ENCODE results near the gene PPP1R10. TPM values are rescaled to one million over a fixed set of nuclear protein-coding genes. Genes with fewer than 3 reads are reported as not detected.
A peak's percentile ranks its signal among the peaks of the same experiment; 100 is the strongest.

Gene PPP1R10
- total and polyA plus RNA-seq, 2 of the 13 experiments (the other 11 are each of a cell fraction or from before 2014, with no cell fraction given) = 26.3 to 38.4 TPM

- peak; percentile 39; the same call in 1 of the 2 replicates for TF ChIP-seq HMGXB3 (CRISPR knock-in tag; IDR thresholded peaks at IDR 0.05; ENCODE audit: borderline replicate concordance)
- 0 out of 2 replicates have a peak, but pooled peaks have one; percentile 9 for TF ChIP-seq SOX13 (IDR thresholded peaks at IDR 0.05)
- no peak for TF ChIP-seq SOX13 (CRISPR knock-in tag; conservative IDR thresholded peaks at IDR 0.05 in 1 of 2, IDR thresholded peaks at IDR 0.05 in 1 of 2)
- TF ChIP-seq ZNF451 (CRISPR knock-in tag; IDR thresholded peaks at IDR 0.05) = no peak
- 0 out of 2 replicates have a peak, but pooled peaks have one; percentile 14 for TF ChIP-seq NCOA1 (CRISPR knock-in tag; IDR thresholded peaks at IDR 0.05)
- TF ChIP-seq ZNF30 (CRISPR knock-in tag; IDR thresholded peaks at IDR 0.05) = no peak
- peak; percentile 94 for TF ChIP-seq POLR2AphosphoS5 (IDR thresholded peaks at IDR 0.05; ENCODE audit: low read depth, low read length)
- TF ChIP-seq ZC3H4 (CRISPR knock-in tag; IDR thresholded peaks at IDR 0.05; ENCODE audit: borderline replicate concordance) = peak; percentile 86
- no peak for TF ChIP-seq THAP9 (CRISPR knock-in tag; IDR thresholded peaks at IDR 0.05; ENCODE audit: borderline replicate concordance)
- TF ChIP-seq SP140L (CRISPR knock-in tag; IDR thresholded peaks at IDR 0.05; ENCODE audit: borderline replicate concordance) = no peak
- TF ChIP-seq ZNF670 (CRISPR knock-in tag; IDR thresholded peaks at IDR 0.05; ENCODE audit: borderline replicate concordance) = no peak
- TF ChIP-seq ZNF75D (CRISPR knock-in tag; IDR thresholded peaks at IDR 0.05; ENCODE audit: borderline replicate concordance) = no peak
- no peak for TF ChIP-seq SOX6 (IDR thresholded peaks at IDR 0.05)
- TF ChIP-seq SOX6 (CRISPR knock-in tag; IDR thresholded peaks at IDR 0.05) = no peak
- no peak for TF ChIP-seq ELK4 (CRISPR knock-in tag; IDR thresholded peaks at IDR 0.05; ENCODE audit: borderline replicate concordance)
- TF ChIP-seq SKI (IDR thresholded peaks at IDR 0.05; ENCODE audit: partially characterized antibody) = no peak
- TF ChIP-seq HNF1B (CRISPR knock-in tag; IDR thresholded peaks at IDR 0.05) = no peak; the same call in 1 of the 2 replicates
- peak; percentile 26; the same call in 1 of the 2 replicates for TF ChIP-seq ZNF556 (CRISPR knock-in tag; IDR thresholded peaks at IDR 0.05; ENCODE audit: borderline replicate concordance)
- TF ChIP-seq ZNF232 (CRISPR knock-in tag; IDR thresholded peaks at IDR 0.05; ENCODE audit: borderline replicate concordance) = no peak
Measured at GRCh38 chr6:30614044-30614842, 2.8 kb downstream of the PPP1R10 start (continued).
